ENCODE measurements around the gene HADH.

HADH gene

GRCh38 chr4:108060164-108060563, 70.5 kb downstream of the HADH start:
- DNase-seq = no peak

DNA sequence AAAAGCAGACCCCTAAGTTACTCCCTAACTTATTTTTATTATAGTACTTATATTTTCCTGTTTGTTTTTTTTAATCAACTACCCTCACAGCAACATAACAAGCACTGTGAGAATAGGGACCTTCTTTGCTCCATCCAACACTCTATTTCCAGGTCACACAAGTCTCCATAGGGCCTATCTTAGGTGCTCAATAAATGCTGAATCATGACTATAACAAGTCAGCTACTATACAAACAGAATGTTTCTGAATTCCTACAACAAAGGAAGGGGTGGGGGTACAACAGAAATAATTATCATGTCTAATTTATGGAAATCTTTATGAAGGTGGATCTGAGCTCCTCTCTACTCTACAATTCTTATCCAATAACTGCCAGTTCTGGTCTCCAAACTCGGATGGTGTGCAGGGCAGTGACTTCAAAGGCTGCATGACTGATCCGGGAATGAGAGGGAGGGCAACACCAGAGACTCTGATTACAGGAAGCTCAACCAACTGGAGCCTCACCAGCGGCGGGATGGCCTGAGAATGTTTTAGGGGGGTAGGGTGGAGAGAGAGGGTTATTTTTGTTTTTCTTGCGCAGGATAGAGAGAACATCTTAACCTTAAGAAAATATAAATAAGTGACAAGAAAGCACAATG, 71.1 kb downstream of the HADH start:
- no peak for DNase-seq

GRCh38 chr4:108068442-108068841, 78.8 kb downstream of the HADH start:
- DNase-seq = no peak

DNA sequence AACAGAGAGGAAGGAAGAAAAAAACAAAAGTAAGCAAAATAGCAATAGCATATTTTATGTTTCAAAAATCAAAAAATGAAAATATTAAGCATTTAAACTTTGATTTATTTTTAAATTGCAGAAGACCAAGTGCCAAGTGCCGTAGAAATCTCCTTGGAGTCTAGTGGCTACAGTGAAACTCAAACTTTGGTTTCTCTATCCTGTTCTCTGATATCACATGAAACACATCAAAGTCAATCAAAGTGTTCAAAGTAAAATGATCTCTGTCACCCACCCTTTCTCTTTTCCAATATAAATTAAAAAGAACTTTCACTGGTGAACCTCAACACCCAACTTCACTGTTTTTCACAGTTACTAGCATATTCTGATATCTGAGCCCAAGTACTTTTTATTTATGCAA, 81.1 kb downstream of the HADH start:
- no peak for DNase-seq

GRCh38 chr4:108072300-108072699, 82.6 kb downstream of the HADH start:
- DNase-seq = peak; percentile 95

DNA sequence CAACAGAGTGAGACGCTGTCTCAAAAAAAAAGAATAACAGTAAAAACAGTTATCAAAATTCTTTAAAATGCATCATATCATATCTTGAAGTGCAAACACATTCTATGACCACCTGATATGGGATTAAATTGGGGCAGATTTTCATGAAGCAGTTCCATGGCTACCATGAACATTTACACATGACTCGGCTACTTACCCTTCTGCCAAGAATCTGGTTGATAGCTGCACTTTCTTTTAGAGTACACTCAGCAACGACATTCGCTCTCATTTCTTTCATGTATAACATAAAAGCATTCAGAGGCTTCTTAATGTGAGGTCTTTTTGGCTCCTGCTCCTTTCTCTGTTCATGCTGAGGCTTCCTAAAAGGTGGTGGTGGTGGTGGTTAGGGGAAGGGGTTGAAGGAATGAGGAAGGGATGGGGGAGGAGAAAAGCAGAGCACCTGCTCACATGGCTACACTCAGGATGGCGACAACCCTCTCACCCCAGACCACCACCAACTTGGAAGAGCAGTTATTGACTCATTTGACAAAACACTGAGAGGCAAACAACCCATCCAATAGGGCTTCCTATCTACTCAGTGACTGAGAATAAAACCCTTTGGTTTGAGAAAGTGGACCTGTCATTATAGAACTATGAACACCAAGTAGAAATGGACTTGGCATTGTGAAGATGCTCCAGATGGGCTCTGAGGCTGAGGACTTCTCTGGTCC, 88.5 kb downstream of the HADH start:
- DNase-seq = no peak

DNA sequence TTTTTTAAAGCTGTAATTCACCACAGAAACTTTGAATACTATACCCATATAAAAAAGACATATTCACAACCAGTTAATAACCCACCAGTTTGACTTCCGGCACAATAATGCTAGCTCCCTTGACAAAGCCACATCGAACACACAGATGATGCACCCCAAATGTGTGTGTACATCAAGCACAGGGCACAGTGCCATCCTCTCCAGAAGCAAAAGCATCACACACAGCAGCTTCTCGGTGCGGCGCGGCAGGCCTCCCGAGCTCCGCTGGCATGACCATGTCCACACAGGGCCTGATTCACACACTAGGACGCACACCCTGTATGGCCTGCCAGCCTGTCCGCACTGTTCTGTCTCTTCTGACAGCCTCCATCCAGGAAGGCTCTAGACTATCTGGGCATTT, 91.1 kb downstream of the HADH start:
- peak; percentile 66 for DNase-seq

DNA sequence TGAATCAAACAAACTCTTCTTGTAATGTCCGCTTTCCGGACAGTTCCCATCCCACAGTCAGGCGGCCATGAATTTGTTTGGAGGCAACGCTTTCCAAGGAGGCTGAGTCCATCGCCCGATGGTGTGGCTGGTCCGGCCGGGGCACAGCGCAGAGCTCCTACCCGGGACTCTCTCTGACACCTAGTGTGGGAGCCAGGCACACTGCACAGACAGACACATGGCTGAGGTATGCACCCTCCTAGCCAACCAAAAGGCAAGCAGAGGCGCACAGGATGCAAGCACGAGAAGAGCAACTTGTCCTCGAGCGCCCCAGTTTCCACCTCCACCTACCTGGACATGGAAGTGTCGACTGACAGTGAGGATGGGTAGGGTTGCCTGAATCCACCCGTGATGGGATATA, 91.6 kb downstream of the HADH start:
- no peak for DNase-seq

All from CD4-positive, alpha-beta T cell treated with Interleukin-4 for 4 hours (primary cell).